Stimulated activated CD4-positive, alpha-beta T cell treated with anti-CD3 and anti-CD28 coated beads, Interleukin-12 subunit alpha, Interleukin-12 subunit beta, amount 100 ng/mL, for 48 hours (primary cell): Measurements from ENCODE around the gene SYT8.

Source experiments
- DNase-seq, 3 donors: peaks; one replicate each; pipeline ENCODE4 v3.0.0-alpha.2; 2020; ENCODE audit warnings: low read depth in 2 of 3, low spot score in 1 of 3

Gene SYT8

GRCh38 chr11:1817511-1817910 is 17.3 kb upstream of the SYT8 start:
- DNase-seq = no peak

- no peak for DNase-seq
Measured at GRCh38 chr11:1819074-1819473, 15.7 kb upstream of the SYT8 start.

DNA sequence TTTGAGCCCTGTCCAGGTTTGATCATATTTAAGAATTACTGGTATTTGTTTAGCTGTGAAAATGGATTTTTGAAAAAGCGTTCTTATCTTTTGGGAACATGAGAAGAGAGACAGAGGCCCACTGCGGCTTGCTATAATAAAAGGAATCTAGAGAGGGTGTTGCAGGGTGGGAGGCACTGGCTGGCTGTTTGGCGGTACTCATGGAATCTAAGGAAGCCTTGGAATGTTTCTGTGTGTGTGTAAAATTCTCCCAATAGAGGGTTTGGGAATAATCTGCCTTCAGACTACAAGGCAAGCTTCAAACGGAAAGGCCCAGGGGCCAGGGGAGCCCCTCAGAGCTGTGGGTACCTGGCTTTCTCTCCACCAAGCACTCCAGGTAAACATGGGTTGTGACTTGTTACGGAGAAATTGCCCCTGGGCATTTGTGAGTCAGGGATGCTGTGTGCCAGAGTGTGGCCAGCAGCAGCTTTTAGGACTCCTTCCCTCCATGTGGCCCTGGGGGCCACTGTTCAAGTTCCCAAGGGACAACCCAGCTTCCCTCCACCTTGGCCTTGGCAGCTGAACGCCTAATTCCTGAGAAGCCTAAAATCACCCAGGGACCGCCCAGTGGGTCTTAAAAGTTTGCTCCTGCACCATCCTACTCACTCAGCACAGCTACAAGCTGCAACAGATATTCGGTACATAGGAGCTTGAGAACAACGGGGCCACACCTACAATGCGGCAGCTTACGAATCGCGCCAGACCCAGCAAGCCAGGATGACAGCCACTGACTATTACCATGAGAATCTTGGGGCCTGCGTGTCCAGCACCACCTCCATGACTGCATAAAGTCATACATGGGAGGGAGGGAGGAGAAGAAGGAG is 14.1 kb upstream of the SYT8 start:
- no peak for DNase-seq

- DNase-seq = no peak
Measured at GRCh38 chr11:1821562-1821961, 13.2 kb upstream of the SYT8 start.

DNA sequence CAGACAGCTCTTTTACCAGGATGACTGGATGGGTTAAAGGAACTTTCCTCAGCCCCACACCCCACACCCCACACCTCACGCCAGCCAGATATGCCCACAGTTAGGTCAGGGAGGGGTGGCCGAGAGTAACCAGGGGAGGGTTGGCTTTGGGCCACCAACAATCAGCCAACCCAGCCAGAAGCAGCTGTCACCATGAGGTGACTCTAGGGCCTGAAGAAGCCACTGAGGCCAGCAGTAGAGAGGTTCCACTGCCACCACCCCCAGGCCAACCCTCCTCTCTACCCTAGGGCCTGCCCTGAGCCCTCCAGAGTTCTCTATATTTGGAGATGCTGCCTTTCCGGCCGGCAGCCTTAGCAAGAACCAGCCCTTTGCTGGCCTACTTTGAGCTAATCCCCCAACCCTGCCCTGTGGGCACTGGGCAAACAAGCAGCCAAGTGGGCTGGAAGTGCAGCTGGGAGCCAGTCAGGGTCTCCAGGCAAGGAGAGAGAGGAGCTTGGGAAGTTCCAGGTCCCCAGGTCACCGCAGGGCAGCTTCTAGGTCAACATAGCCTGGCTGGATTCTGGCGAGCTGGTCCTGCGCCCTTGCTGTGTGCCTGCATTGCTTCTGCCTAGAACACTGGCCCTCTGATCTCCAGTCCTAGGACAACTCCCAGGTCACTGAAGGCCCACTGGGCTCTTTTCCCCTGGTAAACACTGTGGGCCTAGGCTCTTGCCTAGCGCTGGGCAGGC is 12.0 kb upstream of the SYT8 start:
- no peak for DNase-seq

- no peak for DNase-seq
Measured at GRCh38 chr11:1823376-1824220, 11.2 kb upstream of the SYT8 start.

DNA sequence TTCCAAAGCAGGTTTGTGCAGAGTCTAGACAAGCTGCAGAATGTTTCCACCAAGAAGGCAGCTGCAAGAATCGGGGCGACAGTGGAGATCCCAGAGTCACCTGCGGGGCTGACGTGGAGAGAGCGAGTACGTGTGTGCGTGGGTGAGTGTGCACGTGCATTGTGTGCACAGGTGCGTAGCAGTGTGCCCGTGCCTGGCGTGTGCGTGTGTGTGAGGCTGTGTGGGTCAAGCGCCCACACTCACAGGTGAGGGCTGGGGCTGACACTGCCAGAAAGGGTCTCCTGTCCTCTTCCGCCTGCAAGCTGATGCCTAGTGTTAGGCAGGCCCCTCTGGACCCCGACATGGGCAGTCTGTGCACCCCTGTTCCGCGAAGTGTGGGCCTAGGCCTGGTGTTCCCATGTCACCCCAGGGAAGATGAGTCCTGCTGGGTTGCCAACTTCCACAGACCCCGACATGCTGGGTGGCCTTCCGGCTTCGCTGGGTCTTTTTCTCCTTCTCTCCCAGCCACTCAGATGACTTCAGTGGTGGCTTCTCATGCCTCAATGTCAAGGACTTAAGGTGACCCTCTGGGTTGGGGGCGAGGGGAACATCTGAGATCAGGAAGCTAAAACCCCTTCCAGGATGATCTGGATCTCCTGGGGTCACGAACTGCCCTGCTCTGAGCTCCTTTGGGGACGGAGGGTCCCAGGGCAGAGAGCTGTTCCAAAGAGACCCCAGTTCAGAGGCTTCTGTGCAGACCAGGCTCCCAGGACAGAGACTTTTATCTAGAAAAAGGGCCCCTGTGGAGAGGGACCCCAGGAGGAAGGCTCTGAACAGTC is 10.4 kb upstream of the SYT8 start:
- DNase-seq = no peak

- no peak for DNase-seq
Measured at GRCh38 chr11:1825039-1825740, 9.6 kb upstream of the SYT8 start.

DNA sequence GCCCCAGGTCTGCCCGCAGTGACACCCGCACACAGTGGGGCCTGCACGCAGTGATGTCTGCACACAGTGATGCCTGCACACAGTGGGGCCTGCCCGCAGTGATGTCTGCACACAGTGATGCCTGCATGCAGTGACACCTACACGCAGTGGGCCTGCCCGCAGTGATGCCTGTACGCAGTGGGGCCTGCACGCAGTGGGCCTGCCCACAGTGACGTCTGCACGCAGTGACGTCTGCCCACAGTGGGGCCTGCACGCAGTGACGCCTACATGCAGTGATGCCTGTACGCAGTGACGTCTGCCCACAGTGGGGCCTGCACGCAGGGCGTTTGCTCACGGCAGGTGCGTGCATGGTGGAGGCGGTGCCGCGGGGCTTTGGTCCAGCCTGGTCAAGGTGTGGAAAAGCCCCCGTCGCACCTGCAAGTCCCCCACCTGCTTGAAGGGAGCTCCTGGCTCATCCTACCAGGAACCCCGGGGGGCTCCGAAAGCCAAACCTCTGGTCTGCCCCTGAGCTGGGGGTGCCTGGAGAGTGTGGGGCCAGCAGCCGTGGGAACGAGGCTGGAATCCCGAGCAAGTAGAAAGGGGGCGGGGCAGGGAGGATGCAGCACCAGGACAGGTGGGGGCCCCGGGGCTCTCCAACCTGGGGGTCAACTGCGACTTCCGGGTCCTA is 8.9 kb upstream of the SYT8 start:
- DNase-seq = no peak

GRCh38 chr11:1826552-1827094 is 8.2 kb upstream of the SYT8 start:
- DNase-seq = no peak

- no peak for DNase-seq
Measured at GRCh38 chr11:1827095-1827813, 7.5 kb upstream of the SYT8 start.

GRCh38 chr11:1827931-1828330 is 6.9 kb upstream of the SYT8 start:
- no peak for DNase-seq

GRCh38 chr11:1828542-1828941 is 6.2 kb upstream of the SYT8 start:
- no peak for DNase-seq

GRCh38 chr11:1829039-1829820 is 5.6 kb upstream of the SYT8 start:
- no peak for DNase-seq

GRCh38 chr11:1830004-1830321 is 4.8 kb upstream of the SYT8 start:
- DNase-seq = no peak

DNA sequence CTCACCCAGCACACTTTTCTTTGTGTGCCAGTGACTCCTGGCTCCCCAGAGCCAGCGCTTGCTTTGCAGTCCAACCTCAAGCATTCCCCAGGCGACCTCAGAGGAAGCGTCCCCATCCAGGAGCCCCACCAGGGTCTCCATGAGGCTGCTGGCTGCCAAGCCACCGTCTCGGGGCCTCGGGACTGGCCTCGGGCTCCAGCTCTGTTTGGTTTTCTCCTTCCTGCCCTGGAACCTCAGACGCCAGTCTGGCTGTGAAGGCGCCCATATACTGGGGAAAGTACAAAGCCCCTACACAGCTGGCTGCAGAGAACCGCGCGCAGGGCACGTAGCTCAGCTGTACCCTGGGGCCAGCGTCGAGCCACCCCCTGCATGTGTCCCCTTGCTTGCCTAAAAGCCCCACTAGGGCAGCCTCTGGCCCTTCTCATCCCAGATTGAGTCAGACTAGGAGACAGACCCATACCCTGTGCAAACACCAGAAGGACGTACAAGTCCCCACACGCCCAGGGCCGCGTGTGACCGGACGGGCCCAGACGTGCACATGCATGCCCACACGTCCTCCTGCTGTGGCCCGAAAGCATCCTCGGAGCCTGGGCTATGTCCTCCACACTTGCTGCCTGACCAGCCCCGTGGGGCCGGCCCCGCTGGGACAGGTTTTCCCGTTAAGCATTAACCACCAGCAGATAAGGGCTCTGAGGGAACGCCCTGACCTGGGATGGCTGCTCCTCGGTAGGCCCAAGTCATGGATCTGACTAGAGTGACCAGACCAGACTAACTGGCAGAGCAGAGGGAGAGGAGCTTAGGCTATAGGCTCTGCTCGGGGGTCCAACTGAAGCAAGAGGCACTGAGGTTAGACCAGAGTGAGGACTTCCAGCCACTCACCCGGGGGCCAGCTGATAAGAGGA is 4.2 kb upstream of the SYT8 start:
- DNase-seq = no peak
